Epithelial cell of proximal tubule (primary cell): ENCODE data around the gene PSIP1. TPM values are rescaled to one million over a fixed set of nuclear protein-coding genes. Genes with fewer than 3 reads are reported as not detected.
"Not testable (repeated sequence)": the region's sequence is repeated elsewhere in the genome, so short reads cannot be mapped to it uniquely, and the experiment has no call there.

ENCODE experiments used
- DNase-seq: peaks from one replicate; pipeline ENCODE4 v3.0.0-alpha.2; 2011; ENCODE audit warnings: low read depth
- H3K4me3 ChIP-seq: 2 replicates; pipeline ENCODE4 v1.5.1; 2011; ENCODE audit warnings: low read depth, mild to moderate bottlenecking, low read length
- total RNA-seq: library from RNA; depleted of rRNA; stranded (reverse); fragments of >200 nt; gene quantifications from 2 replicates; pipeline ENCODE4 v1.2.3, GENCODE V29; 2015
- TF ChIP-seq, protein P1 (sequence below): conservative IDR thresholded peaks from 2 replicates; pipeline ENCODE4 v1.5.1; 2012; ENCODE audit warnings: low read depth, mild to moderate bottlenecking, low read length

PSIP1 gene
- total RNA-seq, 1 donor from 2014 or later, result 69.8 TPM

- H3K4me3 ChIP-seq, result no peak overlapping the region
- TF ChIP-seq, protein P1, sequence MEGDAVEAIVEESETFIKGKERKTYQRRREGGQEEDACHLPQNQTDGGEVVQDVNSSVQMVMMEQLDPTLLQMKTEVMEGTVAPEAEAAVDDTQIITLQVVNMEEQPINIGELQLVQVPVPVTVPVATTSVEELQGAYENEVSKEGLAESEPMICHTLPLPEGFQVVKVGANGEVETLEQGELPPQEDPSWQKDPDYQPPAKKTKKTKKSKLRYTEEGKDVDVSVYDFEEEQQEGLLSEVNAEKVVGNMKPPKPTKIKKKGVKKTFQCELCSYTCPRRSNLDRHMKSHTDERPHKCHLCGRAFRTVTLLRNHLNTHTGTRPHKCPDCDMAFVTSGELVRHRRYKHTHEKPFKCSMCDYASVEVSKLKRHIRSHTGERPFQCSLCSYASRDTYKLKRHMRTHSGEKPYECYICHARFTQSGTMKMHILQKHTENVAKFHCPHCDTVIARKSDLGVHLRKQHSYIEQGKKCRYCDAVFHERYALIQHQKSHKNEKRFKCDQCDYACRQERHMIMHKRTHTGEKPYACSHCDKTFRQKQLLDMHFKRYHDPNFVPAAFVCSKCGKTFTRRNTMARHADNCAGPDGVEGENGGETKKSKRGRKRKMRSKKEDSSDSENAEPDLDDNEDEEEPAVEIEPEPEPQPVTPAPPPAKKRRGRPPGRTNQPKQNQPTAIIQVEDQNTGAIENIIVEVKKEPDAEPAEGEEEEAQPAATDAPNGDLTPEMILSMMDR, result no peak
- DNase-seq, result no peak
Measured at GRCh38 chr9:15469406-15469805, 41.4 kb downstream of the PSIP1 start.

- no peak overlapping the region for H3K4me3 ChIP-seq
- TF ChIP-seq, protein P1, result no peak
- no peak for DNase-seq
Measured at GRCh38 chr9:15468145-15468544, 42.6 kb downstream of the PSIP1 start.

- TF ChIP-seq, protein P1, result no peak
- DNase-seq, result no peak
- no peak overlapping the region for H3K4me3 ChIP-seq
Measured at GRCh38 chr9:15461601-15462000, 49.2 kb downstream of the PSIP1 start.

- H3K4me3 ChIP-seq, result no peak overlapping the region
- no peak for DNase-seq
- TF ChIP-seq, protein P1, result no peak
Measured at GRCh38 chr9:15461056-15461455, 49.7 kb downstream of the PSIP1 start.

- H3K4me3 ChIP-seq, result no peak overlapping the region
- TF ChIP-seq, protein P1, result no peak
Measured at GRCh38 chr9:15453956-15454355, 56.8 kb downstream of the PSIP1 start.

DNA sequence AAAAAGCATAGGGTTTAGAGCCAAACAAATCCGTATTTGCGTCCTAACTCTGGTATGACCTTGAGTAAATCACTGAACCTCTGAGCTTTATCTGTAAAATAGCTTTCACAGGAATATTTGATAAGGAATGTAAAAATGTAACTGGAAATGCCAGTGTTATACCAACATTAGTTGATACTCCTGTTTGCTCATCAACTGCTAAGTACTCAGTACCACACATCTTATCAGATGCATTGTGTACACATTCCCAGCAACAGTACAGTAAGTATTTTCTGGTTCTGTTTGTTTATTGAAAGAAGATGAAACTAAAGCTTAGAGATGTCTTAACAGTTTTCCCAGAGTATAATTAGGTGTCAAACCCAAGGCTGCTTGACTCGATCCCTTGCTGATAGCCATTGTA lies 66.6 kb downstream of the PSIP1 start:
- DNase-seq, result no peak
- H3K4me3 ChIP-seq, result no peak overlapping the region
- TF ChIP-seq, protein P1, result no peak

More at GRCh38 chr9:15453956-15454355, 56.8 kb downstream of the PSIP1 start:
- no peak for DNase-seq

GRCh38 chr9:15442264-15442663 lies 68.5 kb downstream of the PSIP1 start:
- DNase-seq, result not testable (repeated sequence)

GRCh38 chr9:15441841-15442240 lies 68.9 kb downstream of the PSIP1 start:
- not testable (repeated sequence) for H3K4me3 ChIP-seq, DNase-seq

More at GRCh38 chr9:15442264-15442663, 68.5 kb downstream of the PSIP1 start:
- H3K4me3 ChIP-seq, result not testable (repeated sequence)
